SJSA1 (cell line): ENCODE measurements around the gene ACBD3. TPM values are rescaled to one million over a fixed set of nuclear protein-coding genes. Genes with fewer than 3 reads are reported as not detected.

Source experiments
- DNase-seq, 2 experiments: peaks; one replicate each; pipeline ENCODE4 v3.0.0-alpha.2; 2015 to 2020; ENCODE audit warnings: low spot score in 2 of 2, low read depth in 1 of 2
- H3K27ac ChIP-seq: fragments of 250-450 bp; sonication (Bioruptor Pico); 2 replicates; pipeline ENCODE4 v1.5.1; 2020; ENCODE audit warnings: mild to moderate bottlenecking, moderate library complexity
- H3K27me3 ChIP-seq: fragments of 250-450 bp; sonication (Bioruptor Pico); replicated peaks from 2 replicates; pipeline ENCODE4 v1.5.1; 2020; ENCODE audit warnings: mild to moderate bottlenecking, moderate library complexity
- H3K36me3 ChIP-seq: fragments of 250-450 bp; sonication (Bioruptor Pico); 2 replicates; pipeline ENCODE4 v1.5.1; 2020; ENCODE audit warnings: mild to moderate bottlenecking
- H3K4me1 ChIP-seq: fragments of 250-450 bp; sonication (Bioruptor Pico); replicated peaks from 2 replicates; pipeline ENCODE4 v1.6.1; 2021; ENCODE audit warnings: mild to moderate bottlenecking
- H3K4me3 ChIP-seq: fragments of 250-450 bp; sonication (Bioruptor Pico); 2 replicates; pipeline ENCODE4 v1.5.1; 2020; ENCODE audit warnings: mild to moderate bottlenecking
- H3K9me3 ChIP-seq: fragments of 250-450 bp; sonication (Bioruptor Pico); replicated peaks from 2 replicates; pipeline ENCODE4 v1.5.1; 2020; ENCODE audit warnings: mild to moderate bottlenecking
- total RNA-seq: library from RNA; depleted of rRNA; stranded (reverse); fragments of >200 nt; shearing (Covaris generic); gene quantifications from 2 replicates; pipeline ENCODE4 v1.2.3, GENCODE V29; 2014; rRNA removed

ACBD3 gene
- total RNA-seq, 1 experiment from 2014 or later = 62.6 TPM

DNA sequence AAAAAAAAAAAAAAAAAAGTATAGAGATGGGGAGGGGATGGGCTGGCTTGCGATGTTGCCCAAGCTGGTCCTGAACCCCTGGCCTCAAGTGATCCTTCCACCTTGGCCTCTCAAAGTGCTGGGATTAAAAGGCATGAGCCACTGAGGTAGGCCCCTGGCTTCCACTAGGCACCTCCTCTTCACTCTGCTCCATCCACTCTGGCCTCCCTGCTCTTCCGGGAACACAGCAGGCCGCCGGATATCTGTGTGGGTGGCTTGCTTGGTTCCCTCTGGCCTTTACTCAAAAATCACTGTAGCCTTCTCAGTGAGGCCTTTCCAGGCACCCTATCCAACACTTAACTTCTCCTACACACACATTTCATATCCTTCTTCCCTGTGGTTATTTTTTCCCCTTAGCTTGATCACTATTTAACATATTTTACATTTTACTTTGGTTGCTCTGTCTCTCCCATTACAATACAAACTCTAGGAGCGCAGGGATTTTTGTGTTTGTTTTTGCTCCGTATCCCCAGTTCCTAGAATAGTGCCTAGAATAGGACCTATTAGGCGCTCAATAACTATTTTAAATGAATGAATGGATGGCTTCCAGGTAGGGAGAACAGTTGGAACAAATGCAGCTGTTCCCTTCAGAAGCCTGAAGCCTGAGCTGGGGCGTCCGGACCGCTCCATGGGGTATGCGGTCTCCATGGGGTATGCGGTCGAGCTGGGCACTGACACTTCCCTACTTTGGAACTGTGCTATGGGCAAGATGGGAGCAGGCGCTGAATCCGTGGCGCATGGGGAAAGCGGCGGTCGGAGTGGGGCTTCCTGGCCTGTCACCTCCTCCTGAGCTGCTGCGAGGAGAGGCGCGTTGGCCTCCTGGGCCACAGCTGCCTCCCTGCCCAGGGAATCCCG lies 77.4 kb downstream of the ACBD3 start:
- Histone ChIP-seq H3K9me3 (no peaks in the 10 kb centered on the region), H3K4me3 (peak overlapping the region; percentile 49), H3K4me1 (peaks cover 45% of the 10 kb centered on the region), H3K36me3 (no peaks in the 10 kb centered on the region), H3K27me3 (no peaks in the 10 kb centered on the region), H3K27ac (peak overlapping the region; percentile 53)
- DNase-seq = peak in 1 of 2 experiments; percentile 47

DNA sequence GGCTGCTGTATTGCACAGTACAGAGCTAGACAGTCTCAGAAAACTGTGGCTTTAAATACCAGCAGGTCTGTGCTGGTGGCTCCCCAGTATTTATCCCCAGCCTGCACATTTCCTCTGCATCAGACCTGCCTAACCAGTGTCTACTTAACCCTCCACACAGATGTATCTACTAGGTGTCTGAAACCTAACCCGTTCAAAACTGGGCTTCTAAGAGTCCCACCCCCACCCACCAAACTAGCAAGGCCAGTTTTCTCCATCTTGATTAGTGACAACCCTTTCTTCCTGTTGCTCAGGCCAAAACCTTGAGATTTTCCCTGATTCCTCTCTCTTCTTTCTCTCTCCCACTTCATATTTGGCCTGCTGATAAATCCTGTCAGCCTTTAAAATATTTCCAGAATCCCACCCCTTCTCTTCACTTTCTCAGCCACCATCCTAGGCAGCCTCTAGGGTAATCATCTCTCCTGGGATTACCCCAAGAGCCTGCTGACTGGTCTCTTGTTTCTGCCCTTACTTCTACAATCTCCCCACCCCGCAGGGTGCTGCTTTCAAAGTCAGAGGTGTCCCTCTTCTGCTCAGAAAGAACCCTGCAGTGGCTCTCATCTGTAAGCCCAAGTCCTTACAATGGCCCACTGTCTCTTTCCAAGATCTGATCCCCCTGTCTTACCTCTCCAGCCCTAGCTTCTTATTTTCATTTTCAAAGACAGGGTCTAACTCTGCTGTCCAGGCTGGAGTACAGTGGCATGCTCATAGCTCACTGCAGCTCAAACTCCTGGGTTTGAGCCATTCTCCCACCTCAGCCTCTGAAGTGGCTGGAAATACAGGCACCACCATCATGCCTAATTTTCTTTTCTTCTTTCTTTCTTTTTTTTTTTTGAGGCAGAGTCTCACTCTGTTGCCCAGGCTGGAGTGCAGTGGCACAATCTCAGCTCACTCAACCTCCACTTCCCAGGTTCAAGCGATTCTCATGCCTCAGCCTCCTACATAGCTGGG lies 78.8 kb downstream of the ACBD3 start:
- Histone ChIP-seq H3K27ac (no peak overlapping the region), H3K4me1 (peaks cover 36% of the 10 kb centered on the region), H3K4me3 (no peak overlapping the region), H3K36me3 (no peaks in the 10 kb centered on the region), H3K9me3 (no peaks in the 10 kb centered on the region), H3K27me3 (no peaks in the 10 kb centered on the region)
- no peak for DNase-seq

DNA sequence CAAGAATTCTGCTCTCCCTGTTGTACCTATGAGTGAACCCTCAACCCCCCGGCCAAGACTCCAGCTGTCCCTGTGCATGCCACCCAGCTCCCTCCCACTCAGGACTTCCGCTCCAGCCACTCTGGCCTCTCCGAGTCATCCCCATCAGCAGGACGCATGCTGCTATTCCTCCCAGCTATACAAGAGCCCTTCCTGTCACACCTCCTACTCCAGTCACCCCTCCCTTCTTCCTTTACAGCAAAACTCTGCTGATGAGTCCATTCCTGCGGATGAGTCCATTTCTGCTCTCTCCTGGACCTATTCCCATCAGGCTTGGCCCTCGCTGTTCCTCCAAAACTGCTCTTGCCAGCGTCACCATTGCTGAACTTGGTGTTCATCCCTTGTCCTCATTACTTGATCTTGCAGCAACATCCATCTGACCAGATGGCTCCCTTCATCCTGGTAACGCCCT lies 81.8 kb downstream of the ACBD3 start:
- Histone ChIP-seq H3K27me3 (no peaks in the 10 kb centered on the region), H3K4me3 (no peak overlapping the region), H3K36me3 (no peaks in the 10 kb centered on the region), H3K27ac (no peak overlapping the region), H3K9me3 (no peaks in the 10 kb centered on the region), H3K4me1 (peaks cover 26% of the 10 kb centered on the region)
- DNase-seq = no peak

- no peaks in the 10 kb centered on the region for H3K36me3 ChIP-seq
- DNase-seq = no peak
- no peaks in the 10 kb centered on the region for H3K9me3 ChIP-seq
- H3K27me3 ChIP-seq = no peaks in the 10 kb centered on the region
- H3K4me1 ChIP-seq = peaks cover 32% of the 10 kb centered on the region
- H3K27ac ChIP-seq = no peak overlapping the region
- no peak overlapping the region for H3K4me3 ChIP-seq
Measured at GRCh38 chr1:226100436-226101391, 85.8 kb downstream of the ACBD3 start.

- Histone ChIP-seq H3K27ac (no peak overlapping the region), H3K4me1 (peaks cover 32% of the 10 kb centered on the region), H3K4me3 (no peak overlapping the region), H3K9me3 (no peaks in the 10 kb centered on the region), H3K36me3 (no peaks in the 10 kb centered on the region), H3K27me3 (no peaks in the 10 kb centered on the region)
- DNase-seq = no peak
Measured at GRCh38 chr1:226098870-226099835, 87.4 kb downstream of the ACBD3 start.

DNA sequence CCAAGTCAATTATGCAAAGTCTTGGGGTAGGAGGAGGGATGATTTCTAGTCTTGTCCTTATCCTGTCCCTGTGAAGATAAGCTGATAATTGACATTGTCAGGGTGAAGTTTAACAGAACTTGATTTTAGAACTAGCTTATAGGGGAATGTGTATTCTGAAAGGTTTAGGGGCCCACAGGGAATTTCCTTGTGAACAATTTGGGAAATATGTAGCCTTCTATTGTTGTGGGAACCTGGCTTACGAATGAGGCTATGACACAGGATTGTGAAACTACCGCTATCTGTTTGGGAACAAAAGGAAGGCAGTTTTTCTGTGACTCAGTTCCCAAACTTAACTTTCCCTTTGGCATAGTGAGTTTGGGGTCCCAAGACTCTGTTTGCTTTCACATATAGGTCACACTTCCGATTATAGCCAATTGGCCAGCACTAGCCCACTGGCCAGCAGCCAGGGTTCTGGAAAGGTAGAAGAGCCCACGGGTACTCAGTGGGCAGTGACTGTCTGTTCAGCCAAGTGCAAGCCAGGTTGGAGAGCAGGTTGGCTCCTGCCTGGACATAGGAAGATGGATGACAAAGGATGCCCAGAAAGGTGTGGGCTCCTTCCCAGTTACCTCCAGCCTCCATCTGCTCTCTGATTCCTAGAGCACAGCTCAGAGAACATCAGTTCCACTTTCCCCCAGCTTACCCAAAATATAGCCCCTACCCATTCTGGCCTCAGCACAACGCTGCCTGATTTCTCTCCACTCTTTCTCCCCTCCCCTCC lies 88.5 kb downstream of the ACBD3 start:
- H3K27ac ChIP-seq = peak overlapping the region; percentile 76
- H3K4me1 ChIP-seq = peaks cover 39% of the 10 kb centered on the region
- DNase-seq = peak in 1 of 2 experiments; percentile 85
- no peak overlapping the region for H3K4me3 ChIP-seq
- H3K36me3 ChIP-seq = no peaks in the 10 kb centered on the region
- no peaks in the 10 kb centered on the region for H3K9me3 ChIP-seq
- H3K27me3 ChIP-seq = no peaks in the 10 kb centered on the region

- no peaks in the 10 kb centered on the region for H3K27me3 ChIP-seq
- H3K9me3 ChIP-seq = no peaks in the 10 kb centered on the region
- H3K4me1 ChIP-seq = peaks cover 35% of the 10 kb centered on the region
- no peak overlapping the region for H3K4me3 ChIP-seq
- DNase-seq = no peak
- no peak overlapping the region for H3K27ac ChIP-seq
- H3K36me3 ChIP-seq = no peaks in the 10 kb centered on the region
Measured at GRCh38 chr1:226095286-226095685, 91.3 kb downstream of the ACBD3 start.

Other genes starting within 250 kb of the ACBD3 start
- gene LEFTY2, start 245.5 kb downstream of the ACBD3 start, total RNA-seq = not detected in 2 replicates
- 38.5 and 43.9 TPM in 2 replicates for gene SDE2, start 187.4 kb downstream of the ACBD3 start, total RNA-seq
- gene H3-3A, start 124.0 kb downstream of the ACBD3 start, total RNA-seq = 310 and 399 TPM in 2 replicates
- not detected in 2 replicates for gene MIXL1, start 36.9 kb upstream of the ACBD3 start, total RNA-seq
- 12.1 and 17.7 TPM in 2 replicates for gene LIN9, start 122.4 kb upstream of the ACBD3 start, total RNA-seq
- 154 and 160 TPM in 2 replicates for gene PARP1, start 221.4 kb upstream of the ACBD3 start, total RNA-seq